ENCODE data around the gene LRRC53. TPM values are rescaled to one million over a fixed set of nuclear protein-coding genes. Genes with fewer than 3 reads are reported as not detected.
A peak's percentile ranks its signal among the peaks of the same experiment; 100 is the strongest.

Gene LRRC53, protein sequence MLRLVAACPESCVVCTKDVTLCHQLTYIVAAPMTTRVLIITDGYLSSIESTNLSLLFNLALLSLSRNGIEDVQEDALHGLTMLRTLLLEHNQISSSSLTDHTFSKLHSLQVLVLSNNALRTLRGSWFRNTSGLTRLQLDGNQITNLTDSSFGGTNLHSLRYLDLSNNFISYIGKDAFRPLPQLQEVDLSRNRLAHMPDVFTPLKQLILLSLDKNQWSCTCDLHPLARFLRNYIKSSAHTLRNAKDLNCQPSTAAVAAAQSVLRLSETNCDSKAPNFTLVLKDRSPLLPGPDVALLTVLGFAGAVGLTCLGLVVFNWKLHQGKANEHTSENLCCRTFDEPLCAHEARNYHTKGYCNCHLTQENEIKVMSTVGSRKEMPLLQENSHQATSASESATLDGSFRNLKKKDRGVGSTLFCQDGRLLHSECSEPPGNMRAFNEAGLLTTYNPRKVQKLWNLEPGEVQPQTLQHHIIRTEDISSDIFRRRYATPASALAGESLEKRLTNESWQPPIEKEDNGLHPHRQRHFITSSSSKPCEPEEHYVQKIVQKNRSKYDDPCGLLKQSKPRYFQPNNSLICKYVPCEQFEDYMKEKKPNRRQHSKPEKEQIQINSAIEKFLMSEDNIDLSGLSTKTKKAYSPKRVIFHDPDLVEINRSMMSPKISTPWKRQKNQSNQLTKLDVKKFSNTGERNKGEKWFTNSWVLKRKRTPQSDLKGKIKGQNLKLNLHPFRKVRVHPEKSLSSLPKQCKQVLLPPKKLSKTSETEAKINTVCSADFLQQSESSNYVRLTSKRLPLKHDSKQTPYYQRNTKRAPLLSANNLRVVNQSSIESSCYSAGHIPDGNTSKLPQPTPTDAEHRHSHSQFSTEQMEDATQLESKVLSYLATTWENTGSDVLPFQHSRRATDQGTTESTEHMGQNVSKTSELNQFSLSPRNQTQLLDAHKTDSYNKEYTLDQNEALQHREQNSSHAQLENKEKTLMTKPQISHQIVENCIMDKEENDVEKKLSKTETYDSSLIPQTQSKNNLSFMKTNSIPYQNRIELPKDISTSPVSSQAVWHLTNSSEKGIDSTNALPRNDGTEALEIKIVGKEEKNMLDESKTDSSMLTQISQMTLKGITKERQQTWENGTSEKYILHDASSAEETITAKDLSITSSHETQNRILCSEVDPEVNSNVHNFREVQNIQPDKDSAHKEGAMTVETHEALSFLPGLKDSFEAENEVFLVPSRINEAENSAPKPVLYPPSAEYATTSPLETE
- total RNA-seq (2014; rRNA removed; shearing (Covaris generic)) (not detected in 2 replicates), polyA plus RNA-seq (2016; fragmentation: Nextera tagmentation; extraction: Ambion mirVana) (not detected in 2 replicates)
- long read RNA-seq, result 0 reads

- no peaks in the 10 kb centered on the region for H4K20me1 ChIP-seq (replicated peaks; ENCODE audit: insufficient read depth)
- no peak within 1 kb of the TSS for H3K27ac ChIP-seq (ENCODE audit: low read depth)
- peaks cover 8% of the 10 kb centered on the region; the same call in 2 of the 3 replicates for H3K4me1 Mint-ChIP-seq
- H2AFZ ChIP-seq, result no peak within 1 kb of the TSS; the same call in 1 of the 2 replicates
- no peak within 1 kb of the TSS for H3K4me3 Mint-ChIP-seq
- no peaks in the 10 kb centered on the region for H3K36me3 Mint-ChIP-seq (ENCODE audit: low read depth)
- H3K4me3 ChIP-seq, result no peak within 1 kb of the TSS
- TF ChIP-seq ZNF114 (CRISPR knock-in tag; IDR thresholded peaks at IDR 0.05) (no peak), CTCF (conservative IDR thresholded peaks at IDR 0.05; ENCODE audit: low read depth in 2 of 2) (peak in 1 of 2 experiments; percentile 25; a peak in 2 of 4 replicates)
- no peaks in the 10 kb centered on the region for H3K9me2 ChIP-seq (ENCODE audit: insufficient read depth)
- H3F3A ChIP-seq (replicated peaks; ENCODE audit: low read depth), result no peaks in the 10 kb centered on the region
- no peaks in the 10 kb centered on the region for H3K79me2 ChIP-seq (replicated peaks; ENCODE audit: insufficient read depth)
- no peak within 1 kb of the TSS for H3K4me2 ChIP-seq
- H3K27me3 ChIP-seq (ENCODE audit: insufficient read depth), result no peaks in the 10 kb centered on the region
- no peaks in the 10 kb centered on the region for H3K9me3 Mint-ChIP-seq
- DNase-seq (ENCODE audit: low spot score) (no peak), ATAC-seq (no peak)
- no peak within 1 kb of the TSS for H3K27ac Mint-ChIP-seq
- H3K4me1 ChIP-seq (ENCODE audit: insufficient read depth), result peaks cover 8% of the 10 kb centered on the region
- H3K27me3 Mint-ChIP-seq (ENCODE audit: insufficient read depth, low read depth, poor library complexity), result no peaks in the 10 kb centered on the region
- no peaks in the 10 kb centered on the region for H3K36me3 ChIP-seq (ENCODE audit: insufficient read depth)
Measured at GRCh38 chr1:74512170-74512915, at the start of gene LRRC53. LRRC53 (minus strand) TSS chr1:74512611; CDS start chr1:74483349, 29,262 bp downstream.

- no peak overlapping the region for H3K4me3 Mint-ChIP-seq
- no peaks in the 10 kb centered on the region for H3K4me1 ChIP-seq (ENCODE audit: insufficient read depth)
- no peaks in the 10 kb centered on the region for H3K9me2 ChIP-seq (ENCODE audit: insufficient read depth)
- H3K27ac Mint-ChIP-seq, result no peak overlapping the region
- ATAC-seq, result no peak
- peaks cover 2% of the 10 kb centered on the region for H3K27me3 Mint-ChIP-seq (ENCODE audit: insufficient read depth, low read depth, poor library complexity)
- no peak overlapping the region; the same call in 1 of the 2 replicates for H2AFZ ChIP-seq
- no peaks in the 10 kb centered on the region for H3K27me3 ChIP-seq (ENCODE audit: insufficient read depth)
- H3K79me2 ChIP-seq (replicated peaks; ENCODE audit: insufficient read depth), result no peaks in the 10 kb centered on the region
- TF ChIP-seq CTCF (conservative IDR thresholded peaks at IDR 0.05; ENCODE audit: low read depth in 2 of 2), result peak in 1 of 2 experiments; percentile 31; a peak in 2 of 4 replicates
- TF ChIP-seq CREB1 (CRISPR knock-in tag; IDR thresholded peaks at IDR 0.05; ENCODE audit: low read depth), result no peak
- no peak for DNase-seq (ENCODE audit: low spot score)
- no peaks in the 10 kb centered on the region for H3K4me1 Mint-ChIP-seq
- no peaks in the 10 kb centered on the region for H3K9me3 Mint-ChIP-seq
- H3K4me2 ChIP-seq, result no peak overlapping the region
- H3K27ac ChIP-seq (ENCODE audit: low read depth), result no peak overlapping the region
- no peaks in the 10 kb centered on the region for H3K36me3 ChIP-seq (ENCODE audit: insufficient read depth)
- H3K36me3 Mint-ChIP-seq (ENCODE audit: low read depth), result no peaks in the 10 kb centered on the region
- no peaks in the 10 kb centered on the region for H4K20me1 ChIP-seq (replicated peaks; ENCODE audit: insufficient read depth)
- no peak overlapping the region for H3K4me3 ChIP-seq
- H3F3A ChIP-seq (replicated peaks; ENCODE audit: low read depth), result no peaks in the 10 kb centered on the region
Measured at GRCh38 chr1:74549932-74550331, 37.5 kb upstream of the LRRC53 start.
